ENCODE data around the gene LCE1E.

The LCE1E gene

GRCh38 chr1:152783095-152783494 lies 3.0 kb upstream of the LCE1E start:
- DNase-seq: no peak

DNA sequence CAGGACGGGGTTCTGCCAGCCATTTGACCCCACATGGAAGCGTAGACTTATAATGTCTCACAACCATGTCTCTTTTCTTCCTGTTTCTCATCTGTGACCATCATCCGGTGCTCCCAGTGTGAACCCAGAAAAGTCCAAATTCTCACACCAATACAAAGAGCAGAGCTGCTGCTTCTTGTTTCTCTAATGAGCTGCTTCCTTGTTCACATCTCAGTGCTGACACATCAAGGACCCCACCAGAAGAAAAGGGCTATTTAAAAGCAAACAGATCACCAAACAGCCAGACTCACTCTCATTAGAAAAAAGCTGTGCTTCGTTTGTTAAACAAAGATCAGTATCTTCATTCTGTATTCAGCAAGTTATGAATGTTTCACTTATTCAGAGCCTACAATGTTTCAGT lies 9.6 kb downstream of the LCE1E start:
- DNase-seq: no peak

- no peak for DNase-seq
Measured at GRCh38 chr1:152796421-152796820, 10.4 kb downstream of the LCE1E start, which contains the start of gene LCE1D. Gene LCE1D (plus strand): TSS chr1:152796721. CDS start chr1:152797795, 1,074 bp downstream.

DNA sequence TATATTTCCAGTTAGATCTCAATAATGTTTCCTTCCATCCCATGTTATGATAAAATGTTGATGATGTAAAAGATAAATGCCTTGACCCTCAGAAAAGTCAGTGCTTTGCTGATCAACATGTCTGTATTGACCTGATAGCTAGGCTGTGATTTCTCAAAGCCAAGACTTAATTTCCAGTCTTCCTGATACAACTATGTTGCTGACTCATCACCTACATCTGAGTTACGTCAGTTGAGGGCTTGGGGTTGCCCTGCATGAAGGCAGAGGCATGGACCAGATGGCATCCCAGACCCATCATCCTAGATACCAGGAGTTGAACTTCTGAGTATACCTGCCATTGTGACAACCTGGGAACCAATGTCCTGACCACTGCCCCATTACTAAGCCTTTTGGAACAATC lies 15.3 kb downstream of the LCE1E start:
- DNase-seq: no peak

DNA sequence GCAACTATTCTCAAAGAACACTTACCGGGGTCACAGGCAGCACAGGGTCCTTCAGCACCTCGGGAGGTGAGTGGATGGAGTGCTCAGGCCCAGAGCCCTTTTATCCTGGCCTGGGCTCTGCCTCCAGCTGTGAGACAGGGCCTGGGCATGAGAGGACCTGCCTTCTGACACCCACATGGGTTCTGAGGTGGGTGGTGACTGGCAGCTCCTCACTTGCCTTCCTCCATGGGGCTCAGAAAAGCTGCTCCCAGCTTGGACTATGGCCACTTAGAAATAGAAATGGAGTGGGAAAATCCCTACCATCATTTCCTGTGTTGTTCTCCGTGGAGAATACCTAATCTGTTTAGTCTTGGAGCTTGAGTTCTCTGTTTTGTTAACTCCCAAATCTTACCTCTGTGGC lies 20.5 kb downstream of the LCE1E start, which contains the start of gene LCE1C:
Gene LCE1C (minus strand): TSS at position 76 of the 400 bp plus-strand sequence. CDS start 1,173 bp downstream, outside the sequence.
- no peak for DNase-seq

GRCh38 chr1:152811050-152811449 lies 25.0 kb downstream of the LCE1E start:
- DNase-seq: no peak

- no peak for DNase-seq
Measured at GRCh38 chr1:152811671-152812070, 25.6 kb downstream of the LCE1E start, which contains the start of gene LCE1B. Gene LCE1B (plus strand): TSS chr1:152811971. CDS start chr1:152812447, 476 bp downstream.

- no peak for DNase-seq
Measured at GRCh38 chr1:152817309-152817708, 31.3 kb downstream of the LCE1E start.

GRCh38 chr1:152823294-152823693 lies 37.2 kb downstream of the LCE1E start:
- no peak for DNase-seq

- DNase-seq: no peak
Measured at GRCh38 chr1:152824964-152825363, 38.9 kb downstream of the LCE1E start.

GRCh38 chr1:152827173-152827572 lies 41.1 kb downstream of the LCE1E start, which contains the start of gene LCE1A:
Gene LCE1A (plus strand): TSS chr1:152827473. CDS start chr1:152827473, 0 bp downstream.
- DNase-seq: no peak

DNA sequence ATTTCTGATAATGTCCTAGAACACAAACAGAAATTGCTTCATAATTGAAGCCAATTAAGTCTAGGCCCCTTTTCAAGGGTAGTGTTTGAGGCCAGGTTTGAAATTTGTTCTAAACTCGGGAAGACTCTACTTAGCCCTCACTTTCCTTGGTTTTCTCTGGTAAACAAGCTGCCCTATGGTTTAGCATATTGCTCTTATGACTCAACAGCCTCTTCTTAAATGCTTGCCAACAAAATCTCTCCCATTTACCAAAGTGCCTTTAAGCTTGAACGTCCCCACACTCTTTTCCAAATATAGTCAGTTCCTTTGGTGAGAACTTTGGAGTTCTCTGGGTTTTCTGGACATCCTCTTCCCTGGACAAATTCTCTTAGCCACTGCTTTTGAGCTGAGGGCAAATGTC lies 50.8 kb downstream of the LCE1E start:
- DNase-seq: no peak
